SKM-1 (cell line): ENCODE data around the gene RUNX3.
A peak's percentile ranks its signal among the peaks of the same experiment; 100 is the strongest.

ENCODE experiments used
- DNase-seq: peaks from one replicate; lab custom pipeline; 2025; ENCODE audit not compliant: unreplicated experiment; lab: John Stamatoyannopoulos, UW

The RUNX3 gene

GRCh38 chr1:24963943-24964693 lies 34.0 kb upstream of the RUNX3 start:
- DNase-seq, result no peak

- DNase-seq, result no peak
These were observed 33.2 kb upstream of the RUNX3 start for GRCh38 chr1:24963099-24963872.

- no peak for DNase-seq
These were observed 32.1 kb upstream of the RUNX3 start for GRCh38 chr1:24961961-24962861.

GRCh38 chr1:24961334-24961733 lies 31.3 kb upstream of the RUNX3 start:
- DNase-seq, result no peak

- peak; percentile 5 for DNase-seq
These were observed 30.2 kb upstream of the RUNX3 start for GRCh38 chr1:24960071-24960801.

- DNase-seq, result no peak
These were observed 29.5 kb upstream of the RUNX3 start for GRCh38 chr1:24959623-24959975.

- DNase-seq, result no peak
These were observed 28.9 kb upstream of the RUNX3 start for GRCh38 chr1:24958766-24959622.

- DNase-seq, result no peak
These were observed 28.0 kb upstream of the RUNX3 start for GRCh38 chr1:24957808-24958752.

GRCh38 chr1:24957016-24957807 lies 27.1 kb upstream of the RUNX3 start:
- no peak for DNase-seq

GRCh38 chr1:24955779-24956365 lies 25.8 kb upstream of the RUNX3 start:
- no peak for DNase-seq

- peak; percentile 56 for DNase-seq
These were observed 25.1 kb upstream of the RUNX3 start for GRCh38 chr1:24955161-24955560.

- DNase-seq, result no peak
These were observed 24.6 kb upstream of the RUNX3 start for GRCh38 chr1:24954631-24955030.

GRCh38 chr1:24954022-24954421 lies 23.9 kb upstream of the RUNX3 start:
- no peak for DNase-seq

GRCh38 chr1:24952413-24952841 lies 22.4 kb upstream of the RUNX3 start:
- peak; percentile 35 for DNase-seq

GRCh38 chr1:24951810-24952412 lies 21.8 kb upstream of the RUNX3 start:
- no peak for DNase-seq

- no peak for DNase-seq
These were observed 21.3 kb upstream of the RUNX3 start for GRCh38 chr1:24951337-24951736.

- DNase-seq, result no peak
These were observed 19.3 kb upstream of the RUNX3 start for GRCh38 chr1:24949331-24949881.
